OCI-LY3 (cell line): Measurements from ENCODE around the gene SFXN5.

Experiments
- EZH2phosphoT487 ChIP-seq: fragments of 200-600 bp; shearing (Covaris generic); IDR thresholded peaks from 2 replicates; pipeline ENCODE4 v1.6.1; 2018; ENCODE audit warnings: antibody characterized with exemption, mixed run types, low read depth
- TF ChIP-seq, protein P1 (sequence below): fragments of 200-600, 300-600 bp; sonication (generic); IDR thresholded peaks from 2 replicates; pipeline ENCODE4 v1.5.1; 2014; ENCODE audit warnings: antibody characterized with exemption, low read length, low read depth

DNA sequence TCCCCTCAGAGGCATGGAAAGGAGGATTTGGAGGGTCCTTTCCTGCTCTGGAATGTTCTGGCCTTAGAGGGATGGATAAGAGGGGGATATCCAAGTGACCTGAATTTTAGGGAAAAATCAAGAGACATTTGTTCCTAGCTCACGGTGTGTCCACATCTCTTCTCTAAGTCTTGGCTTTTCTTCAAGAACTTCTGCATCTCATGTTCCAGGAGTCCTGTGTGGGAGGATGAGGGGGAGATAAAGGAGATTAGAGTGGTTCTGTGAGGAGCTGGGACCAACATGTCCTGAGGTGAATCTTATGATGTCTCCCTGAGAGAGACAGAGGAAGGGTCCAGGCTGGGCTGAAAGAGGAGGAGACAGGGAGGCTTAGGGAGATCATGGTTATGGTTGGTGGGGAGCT is 142.5 kb downstream of the SFXN5 start:
- TF ChIP-seq, protein P1, sequence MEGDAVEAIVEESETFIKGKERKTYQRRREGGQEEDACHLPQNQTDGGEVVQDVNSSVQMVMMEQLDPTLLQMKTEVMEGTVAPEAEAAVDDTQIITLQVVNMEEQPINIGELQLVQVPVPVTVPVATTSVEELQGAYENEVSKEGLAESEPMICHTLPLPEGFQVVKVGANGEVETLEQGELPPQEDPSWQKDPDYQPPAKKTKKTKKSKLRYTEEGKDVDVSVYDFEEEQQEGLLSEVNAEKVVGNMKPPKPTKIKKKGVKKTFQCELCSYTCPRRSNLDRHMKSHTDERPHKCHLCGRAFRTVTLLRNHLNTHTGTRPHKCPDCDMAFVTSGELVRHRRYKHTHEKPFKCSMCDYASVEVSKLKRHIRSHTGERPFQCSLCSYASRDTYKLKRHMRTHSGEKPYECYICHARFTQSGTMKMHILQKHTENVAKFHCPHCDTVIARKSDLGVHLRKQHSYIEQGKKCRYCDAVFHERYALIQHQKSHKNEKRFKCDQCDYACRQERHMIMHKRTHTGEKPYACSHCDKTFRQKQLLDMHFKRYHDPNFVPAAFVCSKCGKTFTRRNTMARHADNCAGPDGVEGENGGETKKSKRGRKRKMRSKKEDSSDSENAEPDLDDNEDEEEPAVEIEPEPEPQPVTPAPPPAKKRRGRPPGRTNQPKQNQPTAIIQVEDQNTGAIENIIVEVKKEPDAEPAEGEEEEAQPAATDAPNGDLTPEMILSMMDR, result no peak
- no peak for TF ChIP-seq EZH2phosphoT487
